ENCODE measurements around the gene KCNJ10.

The KCNJ10 gene

GRCh38 chr1:160091666-160092223 is 21.8 kb upstream of the KCNJ10 start:
- in situ Hi-C loops (cut with MboI; ENCODE audit: low sequenced_read_pairs, unreplicated experiment) = loop anchor here (10.0 kb wide), 1 partner anchor 283 kb away; no protein-coding TSS in a partner anchor
- TF ChIP-seq, protein P1, sequence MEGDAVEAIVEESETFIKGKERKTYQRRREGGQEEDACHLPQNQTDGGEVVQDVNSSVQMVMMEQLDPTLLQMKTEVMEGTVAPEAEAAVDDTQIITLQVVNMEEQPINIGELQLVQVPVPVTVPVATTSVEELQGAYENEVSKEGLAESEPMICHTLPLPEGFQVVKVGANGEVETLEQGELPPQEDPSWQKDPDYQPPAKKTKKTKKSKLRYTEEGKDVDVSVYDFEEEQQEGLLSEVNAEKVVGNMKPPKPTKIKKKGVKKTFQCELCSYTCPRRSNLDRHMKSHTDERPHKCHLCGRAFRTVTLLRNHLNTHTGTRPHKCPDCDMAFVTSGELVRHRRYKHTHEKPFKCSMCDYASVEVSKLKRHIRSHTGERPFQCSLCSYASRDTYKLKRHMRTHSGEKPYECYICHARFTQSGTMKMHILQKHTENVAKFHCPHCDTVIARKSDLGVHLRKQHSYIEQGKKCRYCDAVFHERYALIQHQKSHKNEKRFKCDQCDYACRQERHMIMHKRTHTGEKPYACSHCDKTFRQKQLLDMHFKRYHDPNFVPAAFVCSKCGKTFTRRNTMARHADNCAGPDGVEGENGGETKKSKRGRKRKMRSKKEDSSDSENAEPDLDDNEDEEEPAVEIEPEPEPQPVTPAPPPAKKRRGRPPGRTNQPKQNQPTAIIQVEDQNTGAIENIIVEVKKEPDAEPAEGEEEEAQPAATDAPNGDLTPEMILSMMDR (IDR thresholded peaks at IDR 0.05; ENCODE audit: borderline replicate concordance, control extremely low read depth, extremely low read depth, insufficient read depth, missing control alignments) = no peak

DNA sequence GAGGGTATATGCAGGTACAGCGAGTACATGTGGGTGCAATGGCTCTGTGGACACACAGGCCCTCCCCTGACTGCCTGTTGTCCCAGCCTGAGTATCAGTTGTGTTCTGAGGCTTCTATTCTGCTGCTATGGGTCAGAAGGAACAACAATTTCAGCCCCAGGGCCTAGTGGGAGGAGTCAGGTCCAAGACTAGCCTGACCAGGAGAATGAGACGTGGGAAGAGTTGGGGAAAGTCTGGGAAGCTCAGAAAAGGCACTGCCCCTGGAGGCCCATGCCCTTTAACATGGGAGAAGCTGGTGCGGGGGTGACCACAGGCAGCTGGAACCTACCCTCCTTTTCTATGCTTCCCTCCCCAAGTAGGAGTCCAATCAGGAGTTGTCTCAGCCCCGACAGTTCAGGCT is 20.8 kb upstream of the KCNJ10 start:
- TF ChIP-seq, protein P1 (IDR thresholded peaks at IDR 0.05; ENCODE audit: borderline replicate concordance, control extremely low read depth, extremely low read depth, insufficient read depth, missing control alignments) = no peak
- in situ Hi-C loops (cut with MboI; ENCODE audit: low sequenced_read_pairs, unreplicated experiment) = loop anchor here (10.0 kb wide), 1 partner anchor 284 kb away; no protein-coding TSS in a partner anchor

More at GRCh38 chr1:160091666-160092223, 21.8 kb upstream of the KCNJ10 start:
- no peak for DNase-seq (ENCODE audit: low spot score)

DNA sequence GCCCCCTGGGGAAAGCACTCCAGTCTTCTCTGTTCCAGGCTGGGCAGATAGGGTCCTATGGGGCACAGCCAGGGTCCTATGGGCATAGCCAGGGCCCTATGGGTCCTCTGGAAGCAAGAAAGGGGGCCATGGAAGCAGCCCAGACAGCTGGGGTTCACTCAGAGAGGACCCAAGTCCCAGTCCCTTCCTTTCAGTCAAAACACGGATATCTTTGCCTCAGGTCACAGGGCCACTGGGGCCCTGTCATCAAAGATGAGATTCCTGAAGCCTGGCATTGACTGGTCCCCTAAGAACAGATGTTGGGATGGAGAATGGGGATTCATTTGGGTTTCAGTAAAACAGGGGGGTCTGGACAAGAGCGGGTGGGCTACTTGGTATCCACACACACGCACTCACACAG is 19.9 kb upstream of the KCNJ10 start:
- TF ChIP-seq, protein P1 (IDR thresholded peaks at IDR 0.05; ENCODE audit: borderline replicate concordance, control extremely low read depth, extremely low read depth, insufficient read depth, missing control alignments) = no peak
- DNase-seq (ENCODE audit: low spot score) = no peak
- in situ Hi-C loops (cut with MboI; ENCODE audit: low sequenced_read_pairs, unreplicated experiment) = loop anchor here (10.0 kb wide), 1 partner anchor 285 kb away; no protein-coding TSS in a partner anchor

More for the DNA sequence above, 20.8 kb upstream of the KCNJ10 start:
- DNase-seq (ENCODE audit: low spot score) = no peak

DNA sequence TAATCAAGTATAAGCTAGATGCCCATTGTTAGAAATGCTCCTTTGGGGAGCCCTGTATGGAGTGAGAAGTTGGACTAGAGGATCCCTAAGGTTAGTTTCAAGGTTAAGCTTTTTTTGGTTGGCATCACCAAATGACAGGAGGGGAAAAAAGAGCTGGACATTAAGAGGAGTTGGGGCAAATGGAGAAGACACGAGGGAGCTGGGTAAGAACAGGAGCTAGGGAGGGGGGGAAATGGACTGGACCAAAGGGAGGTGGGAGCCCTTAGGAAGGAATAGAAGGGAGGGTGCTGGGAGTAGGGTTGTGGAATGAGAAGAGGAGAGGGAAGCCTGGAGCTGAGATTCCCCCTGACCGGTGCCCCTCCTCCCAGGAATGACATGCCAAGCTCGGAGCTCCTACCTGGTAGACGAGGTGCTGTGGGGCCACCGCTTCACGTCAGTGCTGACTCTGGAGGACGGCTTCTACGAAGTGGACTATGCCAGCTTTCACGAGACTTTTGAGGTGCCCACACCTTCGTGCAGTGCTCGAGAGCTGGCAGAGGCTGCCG is 17.2 kb upstream of the KCNJ10 start:
- in situ Hi-C loops (cut with MboI; ENCODE audit: low sequenced_read_pairs, unreplicated experiment) = no loop called here
- TF ChIP-seq, protein P1 (IDR thresholded peaks at IDR 0.05; ENCODE audit: borderline replicate concordance, control extremely low read depth, extremely low read depth, insufficient read depth, missing control alignments) = no peak
- no peak for DNase-seq (ENCODE audit: low spot score)

DNA sequence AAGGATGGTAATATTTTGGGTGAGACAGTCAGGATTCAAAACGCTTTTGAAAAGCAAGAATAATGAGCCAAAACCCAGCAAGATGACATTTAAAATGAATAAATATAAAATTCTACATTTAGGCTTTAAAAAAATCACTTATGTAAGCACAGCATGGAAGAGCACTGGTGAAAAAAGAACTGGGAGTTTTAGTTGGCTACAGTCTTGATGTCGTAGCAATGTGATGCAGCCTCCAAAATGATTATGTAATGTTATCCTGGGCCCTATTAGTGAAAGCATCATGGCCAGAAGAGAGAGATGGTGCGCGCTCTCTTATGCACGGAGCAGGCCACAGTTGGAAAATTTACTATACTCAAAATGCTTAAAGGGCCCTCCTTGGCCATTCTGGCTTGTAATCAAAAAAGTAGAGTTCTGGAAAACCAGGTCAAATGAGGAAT is 16.5 kb upstream of the KCNJ10 start:
- no peak for DNase-seq (ENCODE audit: low spot score)
- in situ Hi-C loops (cut with MboI; ENCODE audit: low sequenced_read_pairs, unreplicated experiment) = no loop called here
- TF ChIP-seq, protein P1 (IDR thresholded peaks at IDR 0.05; ENCODE audit: borderline replicate concordance, control extremely low read depth, extremely low read depth, insufficient read depth, missing control alignments) = no peak

DNA sequence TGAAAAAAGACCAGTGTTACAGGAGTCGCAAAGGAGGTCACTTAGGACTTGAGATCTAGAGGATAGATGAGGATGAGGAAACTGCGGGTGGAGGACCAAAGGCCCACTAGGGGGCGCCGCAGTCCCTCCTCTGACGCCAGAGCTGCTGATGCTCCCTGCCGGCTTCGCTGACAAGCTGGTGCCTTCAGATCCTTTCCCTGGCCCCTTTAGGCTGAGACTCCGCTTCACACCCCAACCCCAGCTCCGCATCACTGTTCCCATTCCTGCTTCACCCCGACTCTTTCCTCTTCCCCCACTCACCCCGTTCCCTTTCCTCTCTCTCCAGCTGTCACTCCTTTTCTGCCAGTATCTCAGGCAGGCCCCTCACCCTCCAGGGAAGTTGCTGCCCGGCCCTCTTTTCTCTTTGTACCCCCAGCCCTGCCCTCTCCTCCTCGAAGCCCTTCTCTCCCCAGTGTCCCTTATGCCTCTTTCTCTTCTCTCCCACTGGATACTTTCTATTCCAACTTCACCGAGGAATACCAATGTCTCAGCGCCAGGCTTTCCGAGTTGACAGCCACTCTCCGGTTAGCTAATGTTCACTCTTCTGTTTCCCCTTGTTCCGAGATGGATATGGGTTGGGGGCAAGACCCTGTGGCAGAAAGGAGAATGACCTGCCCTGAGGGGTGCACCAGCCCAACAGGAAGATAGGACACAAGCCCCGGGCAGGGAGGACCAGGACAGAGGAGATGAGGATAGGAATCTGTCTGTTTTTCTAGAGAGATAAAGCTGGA is 15.9 kb upstream of the KCNJ10 start:
- peak; percentile 92 for DNase-seq (ENCODE audit: low spot score)
- TF ChIP-seq, protein P1 (IDR thresholded peaks at IDR 0.05; ENCODE audit: borderline replicate concordance, control extremely low read depth, extremely low read depth, insufficient read depth, missing control alignments) = peak; percentile 66
- in situ Hi-C loops (cut with MboI; ENCODE audit: low sequenced_read_pairs, unreplicated experiment) = no loop called here
